IPS-15b (cell line): ENCODE measurements around the gene MLXIPL.

Source experiments
- H3K27me3 ChIP-seq: one replicate; pipeline ENCODE4 v1.6.1; 2013; ENCODE audit warnings: low read length; ENCODE audit not compliant: control insufficient read depth, insufficient read depth
- H3K36me3 ChIP-seq: one replicate; pipeline ENCODE4 v1.6.1; 2013; ENCODE audit warnings: low read length; ENCODE audit not compliant: control insufficient read depth, insufficient read depth
- H3K4me1 ChIP-seq: one replicate; pipeline ENCODE4 v1.6.1; 2013; ENCODE audit warnings: mild to moderate bottlenecking, low read length; ENCODE audit not compliant: control insufficient read depth, insufficient read depth
- H3K4me3 ChIP-seq: one replicate; pipeline ENCODE4 v1.5.1; 2013; ENCODE audit warnings: low read depth, low read length
- H3K9ac ChIP-seq: one replicate; pipeline ENCODE4 v1.6.1; 2013; ENCODE audit warnings: low read depth, mild to moderate bottlenecking, low read length
- H3K9me3 ChIP-seq: one replicate; pipeline ENCODE4 v1.6.1; 2013; ENCODE audit warnings: mild to moderate bottlenecking, low read length; ENCODE audit not compliant: control insufficient read depth, insufficient read depth

Gene MLXIPL

DNA sequence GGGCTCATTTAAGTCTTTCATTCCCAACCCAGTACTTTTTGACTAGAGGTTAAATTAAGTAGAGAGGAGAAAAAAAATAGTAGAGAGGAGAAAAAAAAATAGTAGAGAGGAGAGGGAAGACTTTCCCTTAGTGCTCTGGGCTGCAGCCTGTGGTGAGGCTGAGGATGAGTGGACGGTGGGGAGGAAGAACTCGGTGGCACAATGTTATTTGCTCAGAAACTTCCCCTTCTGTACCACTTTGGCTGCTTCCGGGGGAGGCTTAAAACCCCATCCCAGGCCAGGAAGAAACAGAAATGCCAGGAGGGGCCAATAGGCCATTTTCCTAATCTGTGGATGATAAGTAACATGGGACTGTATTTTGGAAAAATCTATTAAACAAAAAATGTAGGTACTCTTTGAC lies 14.6 kb upstream of the MLXIPL start:
- no peaks in the 10 kb centered on the region for H3K36me3 ChIP-seq
- no peaks in the 10 kb centered on the region for H3K27me3 ChIP-seq
- no peak overlapping the region for H3K9ac ChIP-seq
- no peaks in the 10 kb centered on the region for H3K9me3 ChIP-seq
- H3K4me1 ChIP-seq, result peaks cover 4% of the 10 kb centered on the region
- H3K4me3 ChIP-seq, result no peak overlapping the region

DNA sequence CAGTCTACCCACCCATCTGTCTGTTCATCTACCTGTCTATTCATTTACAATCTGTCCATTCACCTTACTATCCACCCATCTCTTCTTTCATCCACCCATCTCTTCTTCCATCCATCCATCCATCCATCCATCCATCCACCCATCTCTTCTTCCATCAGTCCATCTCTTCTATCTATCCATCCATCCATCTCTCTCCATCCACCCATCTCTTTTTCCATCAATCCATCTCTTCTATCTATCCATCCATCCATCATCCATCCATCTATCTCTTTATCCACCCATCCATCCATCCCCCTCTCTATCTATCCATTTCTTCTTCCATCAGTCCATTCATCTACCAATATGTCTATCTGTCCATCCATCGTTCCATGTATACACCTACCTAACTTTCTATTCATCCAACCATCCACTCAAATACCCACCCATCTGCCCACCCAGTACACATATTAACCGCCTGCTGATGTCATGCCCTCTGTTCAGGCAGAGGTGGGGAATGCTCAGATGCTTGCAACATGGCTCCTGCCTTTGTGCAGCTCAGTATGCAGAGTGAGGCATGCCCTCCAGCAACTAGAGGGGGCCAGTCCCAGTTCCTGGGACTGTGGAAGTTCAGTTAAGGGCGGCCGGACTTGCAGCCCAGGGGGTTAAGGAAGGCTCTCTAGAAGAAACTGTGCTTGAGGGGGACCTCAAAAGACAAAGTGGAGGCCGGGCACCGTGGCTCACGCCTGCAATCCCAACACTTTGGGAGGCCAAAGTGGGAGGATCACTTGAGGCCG lies 11.3 kb upstream of the MLXIPL start:
- no peaks in the 10 kb centered on the region for H3K36me3 ChIP-seq
- no peaks in the 10 kb centered on the region for H3K27me3 ChIP-seq
- no peak overlapping the region for H3K4me3 ChIP-seq
- no peaks in the 10 kb centered on the region for H3K9me3 ChIP-seq
- H3K4me1 ChIP-seq, result peaks cover 4% of the 10 kb centered on the region
- H3K9ac ChIP-seq, result no peak overlapping the region

DNA sequence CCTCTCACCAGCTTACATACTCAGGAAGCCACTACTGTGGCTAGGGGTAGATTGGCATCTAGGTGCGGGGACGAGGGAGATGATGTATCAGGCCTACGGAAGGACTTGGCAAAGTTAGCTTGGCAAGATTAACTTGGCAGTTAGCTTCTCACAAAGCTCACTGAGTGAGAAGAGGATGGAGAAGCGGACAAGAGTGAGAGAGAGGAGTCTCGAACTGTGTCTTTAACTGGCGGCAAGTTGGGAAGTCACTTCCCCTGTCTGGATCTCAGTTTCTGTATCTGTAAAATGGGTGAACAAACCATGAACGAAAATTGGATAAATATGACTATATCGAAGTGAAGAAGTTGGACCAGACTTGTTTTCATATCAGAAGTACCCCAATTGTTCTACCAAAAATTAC lies 9.5 kb upstream of the MLXIPL start:
- Histone ChIP-seq H3K4me1 (peaks cover 4% of the 10 kb centered on the region), H3K9me3 (no peaks in the 10 kb centered on the region), H3K36me3 (no peaks in the 10 kb centered on the region), H3K27me3 (no peaks in the 10 kb centered on the region), H3K4me3 (no peak overlapping the region), H3K9ac (no peak overlapping the region)

DNA sequence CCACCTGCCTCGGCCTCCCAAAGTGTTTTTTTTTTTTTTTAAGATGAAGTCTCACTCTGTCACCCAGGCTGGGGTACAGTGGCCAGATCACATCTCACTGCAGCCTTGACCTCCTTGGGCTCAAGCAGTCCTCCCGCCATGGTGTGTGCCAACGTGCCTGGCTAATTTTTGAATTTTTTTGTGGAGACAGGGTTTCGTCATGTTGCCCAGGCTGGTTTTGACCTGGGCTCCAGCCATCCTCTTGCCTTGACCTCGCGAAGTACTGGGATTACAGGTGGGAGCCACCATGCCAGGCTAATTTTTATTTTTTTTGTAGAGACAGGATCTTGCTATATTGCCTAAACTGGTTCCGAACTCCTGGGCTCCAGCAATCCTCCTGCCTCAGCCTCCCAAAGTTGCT lies 9.0 kb upstream of the MLXIPL start:
- no peak overlapping the region for H3K9ac ChIP-seq
- peaks cover 4% of the 10 kb centered on the region for H3K4me1 ChIP-seq
- H3K27me3 ChIP-seq, result no peaks in the 10 kb centered on the region
- H3K36me3 ChIP-seq, result no peaks in the 10 kb centered on the region
- H3K9me3 ChIP-seq, result no peaks in the 10 kb centered on the region
- H3K4me3 ChIP-seq, result no peak overlapping the region

DNA sequence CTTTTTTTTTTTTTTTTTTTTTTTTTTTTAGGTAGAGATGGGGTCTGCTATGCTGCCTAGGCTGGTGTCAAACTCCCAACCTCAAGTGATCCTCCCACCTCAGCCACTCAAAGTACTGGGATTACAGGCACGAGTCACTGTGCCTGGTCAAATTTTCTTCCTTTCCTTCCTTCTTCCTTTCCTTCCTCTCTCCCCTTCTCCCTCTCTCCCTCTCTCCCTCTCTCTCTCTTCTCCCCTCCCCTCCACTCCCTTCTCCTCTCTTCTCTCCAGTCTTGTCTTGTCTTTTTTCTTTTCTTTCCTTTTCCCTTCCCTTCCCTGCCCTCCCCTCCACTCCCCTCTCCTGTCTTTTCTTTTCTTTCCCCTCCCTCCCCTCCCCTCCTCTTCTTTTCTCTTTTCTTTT lies 7.2 kb upstream of the MLXIPL start:
- H3K4me1 ChIP-seq, result peaks cover 4% of the 10 kb centered on the region
- no peak overlapping the region for H3K9ac ChIP-seq
- H3K36me3 ChIP-seq, result no peaks in the 10 kb centered on the region
- no peaks in the 10 kb centered on the region for H3K9me3 ChIP-seq
- no peak overlapping the region for H3K4me3 ChIP-seq
- H3K27me3 ChIP-seq, result peaks cover 2% of the 10 kb centered on the region

DNA sequence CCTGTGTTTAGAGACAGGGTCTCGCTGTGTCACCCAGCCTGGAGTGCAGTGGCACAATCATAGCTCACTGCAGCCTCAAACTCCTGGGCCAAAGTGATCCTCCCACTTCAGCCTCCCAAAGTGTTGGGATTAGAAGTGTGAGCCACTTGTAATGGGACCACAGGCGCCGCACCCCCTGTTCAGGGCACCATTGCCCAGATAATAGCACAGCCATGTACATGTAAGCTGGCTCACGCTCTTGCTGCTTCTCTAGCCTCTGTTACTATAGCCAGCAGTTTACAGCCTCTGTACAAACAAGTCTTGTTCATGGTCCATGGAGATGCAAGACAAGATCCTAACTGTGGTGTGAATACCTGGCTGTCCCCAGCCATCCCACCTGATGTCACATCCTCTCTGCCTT lies 4.2 kb upstream of the MLXIPL start:
- H3K4me1 ChIP-seq, result peaks cover 3% of the 10 kb centered on the region
- no peaks in the 10 kb centered on the region for H3K36me3 ChIP-seq
- no peak overlapping the region for H3K9ac ChIP-seq
- H3K9me3 ChIP-seq, result no peaks in the 10 kb centered on the region
- H3K27me3 ChIP-seq, result peaks cover 12% of the 10 kb centered on the region
- H3K4me3 ChIP-seq, result no peak overlapping the region

DNA sequence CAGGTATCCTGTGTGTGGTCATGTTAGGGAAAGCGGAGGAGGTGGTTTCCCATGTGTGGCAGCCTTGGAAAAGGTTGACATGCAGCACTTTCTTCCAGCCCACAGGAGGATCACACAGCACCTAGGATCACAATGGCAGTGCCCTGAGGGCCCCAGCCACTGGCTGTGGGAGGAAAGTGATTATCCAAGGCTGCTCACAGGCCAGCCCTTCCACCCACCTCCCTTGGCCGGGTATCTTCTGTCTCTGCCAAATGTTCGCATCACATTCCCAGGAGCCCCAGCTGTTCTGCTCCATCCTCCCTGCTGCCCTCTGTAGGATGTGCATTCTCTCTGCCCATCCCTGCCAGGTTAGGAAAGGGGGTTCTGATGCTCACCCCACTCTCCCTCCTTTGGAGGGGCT lies 2.5 kb upstream of the MLXIPL start:
- H3K36me3 ChIP-seq, result no peaks in the 10 kb centered on the region
- H3K4me3 ChIP-seq, result no peak overlapping the region
- H3K9me3 ChIP-seq, result no peaks in the 10 kb centered on the region
- peaks cover 3% of the 10 kb centered on the region for H3K4me1 ChIP-seq
- H3K27me3 ChIP-seq, result peaks cover 17% of the 10 kb centered on the region
- no peak overlapping the region for H3K9ac ChIP-seq

DNA sequence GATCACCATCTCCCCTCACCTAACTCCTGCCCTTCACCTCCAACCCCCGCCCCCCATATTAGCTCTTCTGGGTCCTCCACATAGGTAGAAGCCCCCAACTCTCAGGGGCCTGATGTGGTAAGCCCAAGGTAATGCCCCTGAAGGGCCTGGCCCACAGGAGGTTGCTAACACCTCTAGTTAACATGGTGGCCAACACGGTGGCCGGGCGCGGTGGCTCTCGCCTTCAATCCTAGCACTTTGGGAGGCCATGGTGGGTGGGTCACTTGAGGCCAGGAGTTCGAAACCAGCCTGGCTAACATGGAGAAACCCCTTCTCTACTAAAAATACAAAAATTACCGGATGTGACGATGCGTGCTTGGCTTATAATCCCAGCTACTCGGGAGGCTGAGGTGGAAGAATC lies 954 bp upstream of the MLXIPL start:
- H3K27me3 ChIP-seq, result peaks cover 21% of the 10 kb centered on the region
- no peaks in the 10 kb centered on the region for H3K36me3 ChIP-seq
- no peaks in the 10 kb centered on the region for H3K9me3 ChIP-seq
- H3K4me1 ChIP-seq, result peaks cover 3% of the 10 kb centered on the region
- H3K4me3 ChIP-seq, result no peak overlapping the region
- no peak overlapping the region for H3K9ac ChIP-seq

DNA sequence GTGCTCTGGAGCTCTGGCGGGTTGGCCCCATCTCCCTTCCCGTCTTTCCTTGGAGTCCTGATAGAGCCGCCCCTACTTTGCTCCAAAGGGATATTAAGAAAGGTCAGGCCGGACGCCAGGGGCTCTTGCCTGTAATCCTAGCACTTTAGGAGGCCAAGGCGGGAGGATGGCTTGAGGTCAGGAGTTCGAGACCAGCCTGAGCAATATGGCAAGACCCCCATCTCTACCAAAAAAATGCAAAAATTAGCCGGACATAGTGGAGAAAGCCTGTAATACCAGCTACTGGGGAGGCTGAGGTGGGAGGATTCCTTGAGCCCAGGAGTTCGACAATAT lies 313 bp upstream of the MLXIPL start:
- Histone ChIP-seq H3K4me3 (peak overlapping the region; percentile 27), H3K27me3 (peaks cover 21% of the 10 kb centered on the region), H3K9me3 (no peaks in the 10 kb centered on the region), H3K4me1 (peaks cover 3% of the 10 kb centered on the region), H3K9ac (no peak overlapping the region), H3K36me3 (no peaks in the 10 kb centered on the region)

DNA sequence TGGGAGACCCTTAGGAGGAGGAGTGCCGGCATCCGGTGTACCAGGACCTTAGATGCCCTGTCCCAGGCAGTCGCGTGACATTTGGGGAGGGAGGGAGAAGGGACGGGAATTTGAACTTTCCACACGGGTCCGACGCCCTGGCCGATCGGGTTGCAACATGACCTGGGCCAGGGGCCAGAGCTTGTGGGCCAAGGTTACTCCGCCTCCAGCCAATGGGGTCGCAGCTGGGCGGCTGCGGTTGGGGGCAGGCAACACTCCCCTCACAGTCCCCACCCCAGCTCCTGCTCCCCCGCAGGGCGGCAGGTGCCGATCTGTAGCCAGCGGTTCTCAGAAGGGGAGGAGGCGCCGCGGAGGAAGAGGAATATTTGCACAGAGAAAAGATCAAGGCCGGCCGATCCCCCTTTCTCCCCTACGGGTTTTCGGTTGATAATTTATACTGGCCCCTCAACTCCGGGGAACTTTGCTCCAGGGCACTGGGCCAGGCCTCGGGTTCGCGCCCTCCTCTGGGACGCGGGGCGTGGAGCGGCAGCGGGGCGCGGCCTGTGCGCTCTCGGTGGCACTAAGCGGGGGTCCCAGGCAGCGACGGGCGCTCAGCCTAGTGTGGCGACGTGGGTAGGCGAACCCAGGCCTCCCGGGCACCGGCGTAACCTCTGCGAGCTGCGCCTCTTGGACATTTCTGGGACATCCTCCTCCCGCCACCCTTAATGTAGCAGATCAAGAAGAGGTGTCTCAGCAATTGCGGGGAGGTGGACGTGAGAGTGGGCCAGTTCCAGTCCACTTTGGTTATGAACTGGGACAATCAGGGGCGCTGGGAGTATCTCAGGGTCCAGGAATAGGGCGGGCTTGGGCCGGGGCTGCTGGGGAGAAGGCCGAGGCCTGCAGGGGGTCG lies 1.2 kb downstream of the MLXIPL start:
- H3K27me3 ChIP-seq, result peaks cover 21% of the 10 kb centered on the region
- H3K4me1 ChIP-seq, result peaks cover 3% of the 10 kb centered on the region
- H3K36me3 ChIP-seq, result no peaks in the 10 kb centered on the region
- H3K9ac ChIP-seq, result no peak overlapping the region
- H3K4me3 ChIP-seq, result peak overlapping the region; percentile 63
- no peaks in the 10 kb centered on the region for H3K9me3 ChIP-seq

DNA sequence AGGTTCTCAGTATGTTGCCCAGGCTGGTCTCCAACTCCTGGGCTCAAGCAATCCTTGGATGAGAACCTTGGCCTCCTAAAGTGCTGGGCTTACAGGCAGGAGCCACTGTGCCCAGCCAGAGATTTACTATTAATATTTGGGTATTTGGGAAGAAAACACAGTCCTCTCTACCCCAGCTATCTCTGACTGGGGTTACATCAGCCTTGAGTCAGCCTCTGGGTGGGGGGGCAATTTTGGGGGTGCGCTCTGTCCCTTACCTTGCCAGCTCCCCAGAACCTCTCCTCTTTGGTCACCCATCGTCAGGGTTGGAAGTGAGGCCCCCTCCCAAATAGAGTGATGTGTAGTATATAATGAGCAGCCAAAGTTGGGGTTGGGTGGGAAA lies 1.8 kb downstream of the MLXIPL start:
- peak overlapping the region; percentile 63 for H3K4me3 ChIP-seq
- no peaks in the 10 kb centered on the region for H3K9me3 ChIP-seq
- no peak overlapping the region for H3K9ac ChIP-seq
- H3K36me3 ChIP-seq, result no peaks in the 10 kb centered on the region
- H3K4me1 ChIP-seq, result peaks cover 3% of the 10 kb centered on the region
- H3K27me3 ChIP-seq, result peaks cover 21% of the 10 kb centered on the region
